Stimulated activated CD4-positive, alpha-beta T cell treated with anti-CD3 and anti-CD28 coated beads, Interleukin-4, amount 100 ng/mL, for 1 hour (primary cell): Measurements from ENCODE around the gene PDZD7.

Source experiments
- DNase-seq: peaks from one replicate; pipeline ENCODE4 v3.0.0-alpha.2; 2020

PDZD7 gene

DNA sequence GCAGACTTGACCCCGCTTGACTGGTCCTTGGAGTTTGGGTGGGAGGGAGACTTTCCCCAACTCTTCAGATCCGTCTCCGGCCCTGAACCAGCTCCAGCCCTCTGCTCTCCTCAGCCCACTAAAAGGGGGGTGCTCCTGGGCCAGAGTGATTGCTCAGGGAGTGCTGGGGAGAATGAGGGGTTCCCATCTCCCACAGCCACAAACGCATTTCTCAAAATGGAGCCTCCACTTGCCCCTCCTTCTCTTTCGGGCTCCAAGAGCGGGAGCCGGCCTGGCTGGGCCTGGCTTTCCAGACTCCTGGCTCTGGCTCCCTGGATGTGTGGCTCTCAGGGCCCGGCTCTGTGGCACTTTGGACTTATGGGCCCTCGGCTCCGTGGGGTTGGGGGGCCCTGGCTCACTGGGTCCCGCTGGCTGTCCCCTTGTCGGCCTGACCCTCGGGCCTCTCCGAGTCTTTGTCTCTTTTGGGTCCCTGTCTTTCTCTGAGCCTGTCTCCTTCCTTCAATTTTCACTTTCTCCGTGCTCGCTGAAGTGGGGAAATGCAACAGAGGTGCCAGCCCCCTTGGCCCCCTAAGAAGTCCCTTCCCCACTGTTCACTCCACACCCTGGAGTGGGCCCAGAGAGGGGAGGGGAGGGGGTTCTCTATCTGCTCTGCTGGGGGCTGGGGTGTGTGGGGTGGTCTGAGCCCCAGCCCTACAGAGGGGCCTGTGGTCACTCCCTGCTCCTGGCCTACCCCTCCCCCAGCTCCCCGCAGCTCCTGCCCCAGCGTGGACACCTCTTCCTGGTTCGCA lies 30.6 kb downstream of the PDZD7 start:
- no peak for DNase-seq

GRCh38 chr10:100999742-101000126 lies 31.2 kb downstream of the PDZD7 start, which contains the start of gene LZTS2:
LZTS2 (plus strand) TSS chr10:100999808; CDS start chr10:101002539, 2,731 bp downstream.
- DNase-seq: no peak

GRCh38 chr10:100998991-100999741 lies 31.8 kb downstream of the PDZD7 start:
- DNase-seq: peak; percentile 80

DNA sequence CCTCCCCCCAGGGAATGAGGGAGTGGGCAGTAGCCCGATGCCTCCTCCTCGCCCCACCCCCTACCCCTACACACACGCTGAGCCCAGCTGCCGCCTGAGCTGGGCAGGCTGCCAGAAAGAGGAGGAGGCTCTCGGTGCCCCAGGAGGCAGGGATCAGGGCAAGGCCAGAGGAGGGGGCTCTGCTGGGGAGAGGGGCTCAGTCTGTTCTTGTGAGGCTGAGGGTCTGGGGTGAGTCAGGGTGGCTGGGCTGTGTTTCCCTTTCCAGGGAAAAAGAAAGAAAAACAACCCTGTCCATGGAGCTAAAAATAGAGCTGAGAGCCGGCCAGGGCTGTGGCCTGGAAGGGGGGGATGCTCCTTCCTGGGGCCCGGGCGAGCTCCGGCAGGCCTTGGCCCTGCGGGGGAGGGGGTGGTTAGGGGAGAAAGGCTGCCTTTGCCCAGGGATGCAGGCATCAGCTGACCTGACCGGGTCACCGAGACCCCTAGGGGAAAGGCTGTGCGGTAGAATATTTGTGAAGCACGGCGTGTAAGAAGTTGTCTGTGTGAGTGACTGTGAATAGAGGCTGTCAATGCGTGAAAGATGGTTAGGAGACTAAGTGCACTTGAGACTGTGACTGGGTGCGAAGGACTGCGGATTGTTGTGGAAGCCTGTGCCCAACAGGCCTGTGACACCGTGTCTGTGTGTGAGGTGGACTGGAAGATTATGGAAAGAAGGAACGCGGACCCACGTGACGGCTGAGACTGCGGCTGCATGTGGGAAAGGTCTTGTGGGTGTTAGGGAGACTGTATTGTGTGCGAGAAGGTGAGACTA lies 32.5 kb downstream of the PDZD7 start:
- peak; percentile 68 for DNase-seq

DNA sequence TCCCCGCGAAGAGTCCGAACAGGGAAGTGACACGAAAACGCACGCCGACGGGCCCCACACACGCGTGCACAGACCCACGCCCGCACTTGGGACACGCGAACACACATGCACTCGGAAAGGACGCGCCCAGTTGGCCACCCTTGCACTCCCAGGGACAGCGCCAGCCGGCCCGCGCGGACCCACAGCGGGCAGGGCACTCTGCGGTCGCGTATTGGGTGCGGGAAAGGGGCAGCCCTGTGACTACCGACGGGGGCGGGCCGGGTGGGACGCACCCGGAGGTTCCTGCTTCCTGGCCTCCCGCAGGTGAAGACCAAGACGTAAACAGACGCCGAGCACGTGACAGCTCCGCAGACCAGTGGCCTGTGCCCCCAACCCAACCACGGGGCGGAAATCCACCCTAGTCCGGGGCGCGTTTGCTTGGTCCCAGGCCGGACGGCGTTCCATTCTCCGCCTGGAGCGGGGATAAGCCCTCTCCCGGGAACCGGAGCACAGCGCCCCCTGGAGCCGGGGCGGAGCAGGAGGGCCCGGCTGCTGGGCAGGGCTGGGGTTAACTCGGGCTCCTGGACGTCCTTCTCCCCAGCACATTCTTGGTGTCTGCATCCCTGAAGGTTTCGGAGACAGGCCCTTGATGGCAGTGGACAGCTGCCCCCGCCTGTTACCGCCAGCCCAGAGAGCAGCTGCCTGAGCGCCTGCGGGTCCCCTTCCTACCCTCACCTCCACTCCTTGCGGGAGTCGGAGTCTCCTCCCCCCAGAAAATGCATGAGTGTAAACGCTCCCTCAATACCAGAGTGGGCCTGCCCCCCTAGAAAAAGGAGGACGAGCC lies 33.4 kb downstream of the PDZD7 start:
- peak; percentile 75 for DNase-seq

- DNase-seq: peak; percentile 49
Measured at GRCh38 chr10:100996678-100997359, 34.1 kb downstream of the PDZD7 start.

DNA sequence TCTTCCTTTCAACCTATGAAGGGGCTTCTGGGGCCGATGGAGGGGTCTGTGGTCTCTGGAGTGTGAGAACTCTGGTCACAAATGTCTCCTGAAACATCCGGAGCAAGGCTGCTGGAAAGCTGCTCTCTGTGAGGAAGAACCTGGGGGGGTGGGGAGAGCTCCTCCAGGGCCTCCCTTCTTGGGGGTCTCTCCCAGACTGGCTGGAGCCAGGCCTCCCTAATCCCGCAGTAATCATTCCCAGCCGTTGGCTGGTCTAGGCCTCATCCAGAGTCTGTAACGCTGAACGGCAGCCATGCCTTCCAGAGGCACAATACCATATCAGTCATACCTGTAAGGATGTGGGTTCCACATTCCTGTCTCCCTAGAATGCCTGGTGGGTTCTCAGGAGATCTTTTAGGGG lies 35.7 kb downstream of the PDZD7 start:
- no peak for DNase-seq

DNA sequence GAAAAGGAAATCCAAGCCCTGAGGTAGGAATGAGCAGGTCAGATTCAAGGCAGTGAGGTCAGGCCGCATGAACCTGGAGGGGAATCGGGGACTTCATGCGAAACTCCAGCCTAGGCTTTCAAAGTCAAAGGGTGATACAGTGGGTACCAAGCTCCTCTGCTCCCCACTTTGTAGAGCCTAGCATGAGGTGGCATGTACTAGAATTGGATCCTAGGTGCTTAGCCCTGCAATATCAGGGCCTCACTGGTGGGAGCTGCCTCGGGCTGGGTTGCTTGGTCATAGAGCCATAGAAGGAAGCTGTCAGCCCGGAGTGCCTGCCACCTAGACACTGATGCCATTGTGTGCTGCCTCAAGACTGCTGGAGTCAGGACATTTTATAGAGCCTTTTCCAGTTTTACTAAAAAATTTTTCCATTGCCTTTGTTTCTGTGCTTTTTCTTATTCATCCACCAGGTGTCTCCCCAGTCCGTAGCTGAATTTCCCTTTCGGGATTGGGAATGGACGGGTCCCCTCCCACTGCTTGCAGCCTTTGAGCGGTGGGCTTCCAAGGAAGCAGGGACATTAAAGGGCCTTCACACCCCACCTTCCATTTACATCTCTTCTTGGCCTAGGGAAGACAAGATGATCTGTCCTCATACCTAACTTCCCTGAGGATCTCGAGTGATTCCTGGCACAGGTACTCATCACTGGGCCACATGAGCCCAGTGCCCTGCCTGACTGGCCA lies 36.8 kb downstream of the PDZD7 start:
- DNase-seq: no peak

GRCh38 chr10:100989088-100989487 lies 41.8 kb downstream of the PDZD7 start:
- DNase-seq: no peak

DNA sequence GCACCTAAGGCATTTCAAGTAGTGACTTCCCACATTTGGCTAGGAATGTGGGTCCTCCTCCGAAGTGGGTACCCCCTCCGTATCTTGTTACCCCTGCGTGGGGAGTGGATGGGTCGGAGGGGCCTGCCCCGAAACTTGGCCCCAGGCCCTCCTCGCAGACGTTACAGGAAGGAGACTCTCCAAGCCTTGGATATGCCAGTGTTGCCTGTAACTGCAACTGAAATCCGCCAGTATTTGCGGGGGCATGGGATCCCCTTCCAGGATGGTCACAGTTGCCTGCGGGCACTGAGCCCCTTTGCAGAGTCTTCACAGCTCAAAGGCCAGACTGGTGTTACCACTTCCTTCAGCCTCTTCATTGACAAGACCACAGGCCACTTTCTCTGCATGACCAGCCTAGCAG lies 42.8 kb downstream of the PDZD7 start:
- no peak for DNase-seq

- no peak for DNase-seq
Measured at GRCh38 chr10:100987685-100988049, 43.3 kb downstream of the PDZD7 start.

DNA sequence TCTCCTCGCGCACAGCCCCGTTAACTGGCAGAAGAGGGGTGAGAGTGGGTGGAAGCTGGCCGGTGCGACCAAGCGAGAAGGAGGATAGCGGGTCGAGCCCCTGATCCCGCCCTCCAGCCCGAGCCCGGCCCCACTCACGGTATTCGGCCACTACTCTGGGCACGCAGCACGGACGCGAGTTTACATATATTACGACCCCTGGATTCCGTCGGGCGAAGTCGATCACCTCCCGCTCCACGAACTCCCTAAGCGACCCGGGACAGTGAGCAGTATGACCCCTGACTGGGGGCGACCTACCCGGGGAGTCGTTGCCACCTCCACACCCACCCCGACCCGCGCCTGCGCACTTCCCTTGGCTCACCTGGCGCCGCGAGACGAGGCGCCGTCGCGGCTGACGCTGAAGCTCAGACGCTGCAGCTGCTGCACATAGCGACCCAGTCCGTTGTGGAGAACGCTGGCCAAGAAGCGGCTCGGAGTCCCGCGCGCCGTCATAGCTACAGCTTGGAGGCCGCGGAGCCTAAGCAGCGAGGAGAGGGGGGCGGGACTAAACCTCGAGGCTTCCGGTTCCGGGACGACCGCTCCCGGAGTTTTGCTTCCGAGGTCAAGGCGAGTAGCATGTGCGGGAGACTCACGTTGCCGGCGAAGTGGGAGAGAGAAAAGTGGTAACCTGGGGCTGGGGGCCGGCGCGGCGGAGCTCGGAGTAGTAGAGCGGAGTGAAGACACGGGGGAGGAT lies 43.8 kb downstream of the PDZD7 start, which contains the start of the genes MRPL43 and TWNK:
Gene MRPL43, minus strand, starts transcription at position 546 of the 733 bp plus-strand sequence. Its CDS starts 54 bp downstream, at position 492.
Gene TWNK, plus strand, starts transcription at position 592 of the 733 bp plus-strand sequence. CDS start 668 bp downstream, outside the sequence.
- peak; percentile 86 for DNase-seq

DNA sequence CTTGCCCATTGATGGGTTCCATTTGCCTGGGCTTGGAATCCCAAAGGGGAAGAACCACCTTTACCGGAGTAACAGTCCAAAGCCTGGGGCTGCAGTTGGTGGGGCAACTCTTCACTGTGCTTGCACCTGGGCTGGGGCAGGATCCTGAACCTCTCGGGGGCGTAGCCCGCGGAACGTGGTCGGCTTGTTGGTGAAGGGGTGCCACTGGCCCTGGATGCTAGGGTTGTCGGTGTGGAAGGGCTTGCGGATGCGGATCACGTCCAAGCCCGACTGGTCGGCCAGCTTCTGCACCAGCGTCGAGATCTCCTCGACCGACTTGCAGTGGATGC lies 44.3 kb downstream of the PDZD7 start:
- no peak for DNase-seq

DNA sequence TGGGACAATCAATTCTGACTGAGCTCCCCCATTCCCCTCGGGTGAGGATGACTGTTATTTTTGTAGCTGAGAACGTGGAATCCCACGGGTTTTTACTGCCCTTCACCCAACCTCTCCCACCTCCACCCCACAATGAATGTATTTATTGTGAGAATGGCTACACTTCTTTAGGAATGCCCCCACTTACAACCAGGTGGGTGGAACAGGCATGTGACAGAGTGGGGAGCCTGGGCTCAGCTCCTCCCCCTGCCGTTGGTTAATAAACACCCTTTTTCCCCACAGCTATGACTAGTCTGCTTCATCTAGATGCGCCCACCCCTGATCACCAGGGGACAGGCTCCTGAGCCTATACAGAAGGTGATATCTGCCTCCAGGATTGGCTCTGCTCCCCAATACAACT lies 45.6 kb downstream of the PDZD7 start:
- no peak for DNase-seq

GRCh38 chr10:100984672-100985177 lies 46.2 kb downstream of the PDZD7 start:
- no peak for DNase-seq

GRCh38 chr10:100983868-100984671 lies 46.9 kb downstream of the PDZD7 start:
- DNase-seq: no peak

GRCh38 chr10:100982916-100983830 lies 47.8 kb downstream of the PDZD7 start:
- no peak for DNase-seq

DNA sequence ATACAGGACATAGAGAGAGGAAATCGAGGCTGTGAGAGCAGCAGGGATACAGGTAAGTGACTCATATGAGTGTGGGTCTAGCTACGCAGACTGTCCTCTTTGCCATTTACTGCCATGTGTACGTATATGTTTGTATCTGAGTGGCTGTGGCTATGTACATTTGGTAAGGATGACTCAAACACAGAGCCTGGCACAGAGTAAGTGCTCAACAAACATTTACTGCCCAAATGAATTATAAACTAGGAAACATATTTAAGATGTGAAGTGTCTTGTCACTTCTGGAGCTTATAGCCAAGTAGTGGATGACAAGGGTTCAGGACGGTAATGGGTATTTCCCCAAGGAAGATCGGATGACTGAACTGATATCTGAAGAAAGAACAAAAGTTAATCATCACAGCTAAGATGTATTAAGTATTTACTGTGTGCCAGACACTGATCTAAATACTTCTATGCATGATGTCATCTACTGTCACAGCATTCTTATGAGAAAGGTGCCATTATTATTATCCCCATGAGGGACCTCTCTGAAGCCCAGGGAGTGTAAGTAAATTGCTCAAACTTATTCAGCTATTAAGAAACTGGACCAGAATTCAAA lies 49.7 kb downstream of the PDZD7 start:
- DNase-seq: no peak
